Stimulated activated naive CD4-positive, alpha-beta T cell treated with Interleukin-2 at 50 U/mL for 16 hours (primary cell): ENCODE data around the gene ZC2HC1C.
"Not testable (repeated sequence)": the region's sequence is repeated elsewhere in the genome, so short reads cannot be mapped to it uniquely, and the experiment has no call there.

Experiments
- DNase-seq: peaks from one replicate; lab custom pipeline; 2025; lab: John Stamatoyannopoulos, UW

ZC2HC1C gene

GRCh38 chr14:75054421-75054820, 15.0 kb upstream of the ZC2HC1C start:
- DNase-seq = no peak

GRCh38 chr14:75059642-75060041, 9.8 kb upstream of the ZC2HC1C start:
- DNase-seq = no peak

- no peak for DNase-seq
These were observed 9.0 kb upstream of the ZC2HC1C start for GRCh38 chr14:75060420-75060819.

- DNase-seq = no peak
These were observed 6.4 kb upstream of the ZC2HC1C start for GRCh38 chr14:75063013-75063412.

- DNase-seq = peak; percentile 85
These were observed 5.8 kb upstream of the ZC2HC1C start, which contains the start of gene ACYP1 for GRCh38 chr14:75063491-75064204. Gene ACYP1, minus strand, starts transcription at chr14:75064024. Its CDS starts 471 bp downstream, at chr14:75063553.

GRCh38 chr14:75064205-75064567, 5.3 kb upstream of the ZC2HC1C start:
- DNase-seq = no peak

- DNase-seq = no peak
These were observed 2.8 kb upstream of the ZC2HC1C start for GRCh38 chr14:75066691-75067090.

- no peak for DNase-seq
These were observed 2.2 kb upstream of the ZC2HC1C start for GRCh38 chr14:75067212-75067611.

- not testable (repeated sequence) for DNase-seq
These were observed 1.7 kb upstream of the ZC2HC1C start for GRCh38 chr14:75067765-75068164.

- DNase-seq = no peak
These were observed 934 bp upstream of the ZC2HC1C start for GRCh38 chr14:75068294-75069120.

- DNase-seq = no peak
These were observed 337 bp downstream of the ZC2HC1C start for GRCh38 chr14:75069811-75070145.

GRCh38 chr14:75070383-75070782, 942 bp downstream of the ZC2HC1C start:
- no peak for DNase-seq

GRCh38 chr14:75077794-75078193, 8.4 kb downstream of the ZC2HC1C start:
- no peak for DNase-seq

- DNase-seq = no peak
These were observed 10.1 kb downstream of the ZC2HC1C start for GRCh38 chr14:75079521-75079920.

GRCh38 chr14:75081660-75082229, 12.3 kb downstream of the ZC2HC1C start:
- DNase-seq = no peak

GRCh38 chr14:75083271-75083670, 13.8 kb downstream of the ZC2HC1C start:
- no peak for DNase-seq

- no peak for DNase-seq
These were observed 15.1 kb downstream of the ZC2HC1C start for GRCh38 chr14:75084513-75084912.

- no peak for DNase-seq
These were observed 18.7 kb downstream of the ZC2HC1C start for GRCh38 chr14:75088153-75088552.

GRCh38 chr14:75088566-75089373, 19.3 kb downstream of the ZC2HC1C start:
- no peak for DNase-seq

GRCh38 chr14:75090353-75090752, 20.9 kb downstream of the ZC2HC1C start:
- no peak for DNase-seq

- no peak for DNase-seq
These were observed 21.8 kb downstream of the ZC2HC1C start for GRCh38 chr14:75091251-75091650.

- no peak for DNase-seq
These were observed 23.3 kb downstream of the ZC2HC1C start for GRCh38 chr14:75092698-75093097.
